AG20443 (cell line): ENCODE data around the gene RHOT1.
"Not testable (repeated sequence)": the region's sequence is repeated elsewhere in the genome, so short reads cannot be mapped to it uniquely, and the experiment has no call there.

Source experiments
- DNase-seq: peaks from one replicate; pipeline ENCODE4 v3.0.0; 2012; ENCODE audit warnings: low spot score, mixed read lengths

RHOT1 gene

DNA sequence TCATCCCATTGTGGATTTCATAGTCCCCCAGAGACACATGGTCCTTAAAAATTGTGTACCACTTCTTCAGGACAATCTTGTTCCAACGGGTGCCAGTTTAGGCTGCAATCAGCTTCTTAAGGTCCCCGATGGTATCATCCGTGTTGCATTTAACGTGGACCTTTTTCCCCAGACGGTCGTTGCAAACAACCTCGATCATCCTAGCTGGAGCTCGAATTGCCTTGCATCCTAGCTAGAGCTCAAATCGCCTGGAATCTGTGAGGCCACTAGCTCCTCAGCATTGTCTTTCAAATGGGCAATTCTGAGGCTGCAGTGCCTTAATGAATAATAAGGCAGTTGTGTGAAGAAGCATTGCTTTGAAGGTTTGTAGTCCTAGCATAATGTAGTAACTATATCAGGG, 85.6 kb downstream of the RHOT1 start:
- no peak for DNase-seq

DNA sequence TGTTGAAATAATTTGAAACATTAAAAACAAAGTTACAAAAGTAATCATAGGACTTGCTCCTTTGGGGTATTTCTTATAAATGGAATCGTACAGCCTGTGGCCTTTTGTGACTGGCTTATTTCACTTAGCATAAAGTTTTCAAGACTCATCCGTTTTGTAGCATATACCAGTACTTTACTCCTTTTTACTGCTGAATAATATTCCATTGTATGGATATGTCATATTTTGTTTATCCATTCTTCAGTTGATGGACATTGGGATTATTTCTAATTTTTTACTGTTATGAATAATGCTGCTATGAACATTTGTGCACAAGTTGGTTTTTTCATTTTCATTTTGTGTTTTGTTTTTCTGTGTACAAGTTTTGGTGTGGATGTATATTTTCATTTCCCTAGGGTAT, 93.3 kb downstream of the RHOT1 start:
- DNase-seq: no peak

DNA sequence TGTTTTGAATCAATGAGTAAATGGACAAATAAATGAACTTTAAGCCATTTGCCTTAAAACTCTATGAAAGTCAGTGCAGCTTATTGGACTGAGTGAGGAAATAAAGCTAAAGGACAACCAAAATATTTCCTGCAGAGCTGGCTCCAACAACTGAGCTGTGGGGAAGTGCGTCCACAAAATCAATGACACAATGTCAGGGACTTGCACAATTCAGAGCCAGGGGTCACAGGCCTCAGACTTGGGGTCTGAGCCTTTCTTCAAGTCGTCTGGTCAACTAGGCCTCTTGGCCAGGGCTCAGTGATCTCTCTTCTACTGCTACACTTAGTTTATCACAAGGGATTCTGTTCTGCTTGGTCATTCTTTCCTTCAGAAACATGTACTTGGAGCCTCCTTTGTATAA, 97.2 kb downstream of the RHOT1 start:
- DNase-seq: no peak

DNA sequence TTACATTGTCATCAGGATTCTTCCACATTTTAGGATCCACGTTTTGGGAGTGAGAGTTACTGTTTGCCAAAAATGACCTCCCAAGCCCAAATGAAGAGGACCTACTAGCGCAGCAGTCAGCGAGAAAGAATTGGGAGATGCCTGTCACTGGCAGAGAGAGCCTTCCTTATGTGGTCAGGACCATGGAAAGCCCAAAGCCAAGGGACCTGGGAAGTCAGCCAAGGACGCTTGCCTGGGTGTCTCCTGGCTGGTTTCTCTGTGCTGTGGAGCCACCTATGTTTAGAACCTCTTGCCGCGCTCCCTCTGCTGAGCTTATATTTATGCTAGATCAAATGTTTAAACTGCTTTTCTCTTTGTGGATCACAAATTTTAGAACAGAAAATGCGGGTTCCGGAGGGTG, 98.4 kb downstream of the RHOT1 start:
- DNase-seq: no peak

DNA sequence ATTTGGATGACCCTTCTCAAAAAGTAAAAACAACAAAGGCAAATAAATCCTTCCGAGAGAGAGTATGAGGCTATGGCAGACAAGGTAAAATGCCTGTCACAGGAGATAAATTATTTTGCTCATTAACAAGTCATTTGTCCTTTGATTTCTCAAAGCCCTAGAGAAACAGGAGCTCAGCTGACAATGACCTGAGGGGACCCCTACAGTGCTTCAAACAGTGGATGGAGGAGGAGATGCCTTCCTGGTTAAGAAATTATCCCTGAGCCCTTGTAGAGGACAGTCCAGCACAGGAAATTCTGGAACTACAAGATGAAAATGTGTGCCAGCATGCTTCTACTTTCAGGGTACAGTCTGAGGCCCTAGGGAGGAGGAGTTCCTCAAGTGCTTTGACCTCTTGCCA, 99.3 kb downstream of the RHOT1 start:
- no peak for DNase-seq

DNA sequence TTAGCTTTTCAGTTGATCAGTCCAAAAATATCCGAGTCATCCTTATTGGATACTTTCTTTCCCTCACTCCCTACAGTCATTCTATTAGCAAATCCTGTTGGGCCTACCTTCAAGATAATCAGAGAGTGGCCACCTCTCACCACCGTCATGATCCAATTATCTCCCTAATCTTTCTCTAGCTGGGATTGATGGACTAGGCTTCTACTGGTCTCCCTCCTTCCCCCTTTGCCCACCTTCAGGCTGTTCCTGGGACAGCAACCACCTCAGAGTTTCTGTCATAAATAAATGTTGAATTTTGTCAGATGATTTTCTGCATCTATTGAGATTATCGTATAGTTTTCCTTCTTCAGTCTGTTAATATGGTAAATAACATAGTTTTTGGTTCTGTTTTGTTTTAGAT, 107.2 kb downstream of the RHOT1 start:
- DNase-seq: no peak

DNA sequence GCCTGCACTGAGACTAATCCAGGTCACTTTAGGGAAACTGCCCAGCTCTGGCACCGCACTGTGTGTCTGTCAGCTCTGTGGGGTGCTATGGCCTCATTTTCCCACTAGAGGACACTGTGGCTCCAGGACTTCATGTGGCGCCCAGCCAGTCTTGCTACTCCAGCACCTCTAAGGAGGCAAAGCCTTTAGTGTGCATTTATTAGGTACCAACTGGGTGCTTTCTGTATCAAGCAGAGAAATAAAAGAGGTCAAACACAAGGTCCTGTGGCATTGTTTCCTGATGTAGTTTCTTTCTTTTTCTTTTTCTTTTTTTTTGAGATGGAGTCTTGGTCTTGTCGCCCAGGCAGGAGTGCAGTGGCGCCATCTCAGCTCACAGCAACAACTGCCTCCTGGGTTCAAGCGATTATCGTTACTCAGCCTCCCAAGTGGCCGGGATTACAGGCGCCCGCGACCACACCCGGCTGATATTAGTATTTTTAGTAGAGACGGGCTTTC, 110.9 kb downstream of the RHOT1 start:
- DNase-seq: peak; percentile 90

DNA sequence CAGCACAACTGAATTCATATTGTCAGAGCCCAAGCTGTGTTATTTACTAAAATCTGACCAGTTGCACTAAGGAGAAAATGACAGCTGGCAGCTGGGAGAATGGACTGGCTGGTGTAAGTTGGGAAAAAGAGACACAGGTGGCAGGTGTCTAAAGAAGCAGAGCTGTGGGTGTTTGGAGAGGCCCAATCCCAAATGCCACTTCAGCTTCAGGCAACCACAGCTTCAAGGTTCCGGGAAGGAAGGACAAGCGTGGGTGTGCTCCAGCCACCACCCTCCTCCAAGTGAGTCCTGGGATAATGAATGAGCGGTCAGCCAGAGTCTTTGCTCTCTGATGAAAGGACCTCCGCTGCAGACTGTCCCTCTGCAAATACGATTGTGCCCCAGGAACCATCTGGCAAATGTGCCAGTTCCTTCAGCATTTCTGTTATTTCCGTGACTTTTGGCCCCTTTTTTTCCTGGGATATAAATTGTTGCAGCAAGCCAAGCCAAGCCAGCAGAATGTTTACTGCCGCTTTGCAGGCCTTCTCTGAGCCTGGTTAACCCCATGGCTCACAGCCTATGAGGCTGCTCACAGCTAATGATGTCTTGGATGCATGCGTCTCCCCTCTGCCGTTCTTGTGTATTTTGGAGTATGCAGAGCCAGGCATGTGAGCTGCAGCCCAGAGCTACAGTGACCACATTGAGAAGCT, 113.9 kb downstream of the RHOT1 start:
- DNase-seq: no peak

DNA sequence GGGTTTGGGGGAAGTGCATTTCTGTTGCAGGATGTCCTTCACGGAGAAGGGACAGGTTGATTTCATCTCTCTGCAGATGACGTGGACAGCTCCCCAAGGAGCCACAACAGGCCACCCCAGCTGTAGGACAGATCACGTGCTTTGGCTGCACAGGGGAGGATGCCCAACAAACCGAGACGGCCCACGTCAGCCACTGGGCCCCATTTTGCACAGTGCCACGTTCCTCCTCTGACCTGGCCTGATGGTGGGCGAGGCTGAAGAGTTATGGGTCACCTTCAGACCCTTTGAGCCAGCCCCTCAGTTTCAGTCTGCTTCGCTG, 114.4 kb downstream of the RHOT1 start:
- DNase-seq: no peak

DNA sequence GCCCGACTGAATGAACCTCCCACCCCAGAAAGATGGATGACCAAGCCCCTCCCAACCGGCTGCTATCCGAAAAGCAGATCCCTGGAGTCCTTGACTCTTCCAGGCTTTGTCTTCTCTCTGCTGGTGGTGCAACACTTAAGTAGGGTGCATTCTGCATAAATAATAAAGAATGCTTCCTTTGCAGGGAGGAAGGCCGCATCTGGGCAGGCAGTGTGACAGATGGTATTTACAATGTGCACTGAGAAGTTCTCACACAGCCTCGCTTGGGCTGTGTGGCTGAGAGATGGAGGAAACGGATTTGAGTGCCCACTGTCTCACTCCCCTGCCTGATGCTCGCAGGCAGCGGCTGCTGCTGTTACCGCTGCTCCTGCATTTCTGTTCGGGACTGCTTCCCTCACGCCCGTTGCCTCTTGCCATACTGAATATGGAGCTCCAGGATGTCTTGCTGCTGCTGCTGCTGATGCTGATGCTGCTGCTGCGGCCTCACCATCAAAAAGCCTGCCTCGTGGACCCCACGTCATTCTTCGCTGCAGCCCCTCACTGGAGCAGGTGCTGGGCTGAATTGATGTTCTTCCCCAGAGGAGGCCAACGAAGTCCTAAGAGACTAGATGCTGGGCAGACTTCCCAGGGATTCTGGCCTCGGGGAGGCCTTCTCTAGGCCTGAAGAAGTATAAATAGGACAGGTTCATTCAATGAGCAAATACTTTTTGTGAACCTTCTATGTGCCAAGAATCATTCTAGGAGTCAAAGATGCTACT, 116.3 kb downstream of the RHOT1 start:
- DNase-seq: no peak

DNA sequence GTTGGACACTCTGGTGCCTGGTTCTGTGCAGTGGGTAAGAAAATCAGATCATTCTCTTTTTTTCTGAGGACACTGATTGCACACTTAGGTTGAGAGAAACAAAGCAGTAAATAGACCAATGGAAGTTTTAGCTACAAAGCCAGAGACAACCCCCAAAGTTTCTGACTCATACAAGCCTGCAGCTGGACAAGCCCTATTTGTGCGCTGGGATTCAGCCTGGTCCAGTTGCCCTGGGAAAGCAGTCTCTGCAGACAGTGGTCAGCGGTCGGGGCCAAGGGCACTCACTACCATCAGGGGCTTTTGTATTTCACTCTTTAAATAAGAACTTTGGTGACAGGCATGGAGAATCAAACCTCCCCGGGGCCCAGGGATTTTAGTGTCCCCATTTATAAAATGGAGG, 117.3 kb downstream of the RHOT1 start:
- peak; percentile 82 for DNase-seq

DNA sequence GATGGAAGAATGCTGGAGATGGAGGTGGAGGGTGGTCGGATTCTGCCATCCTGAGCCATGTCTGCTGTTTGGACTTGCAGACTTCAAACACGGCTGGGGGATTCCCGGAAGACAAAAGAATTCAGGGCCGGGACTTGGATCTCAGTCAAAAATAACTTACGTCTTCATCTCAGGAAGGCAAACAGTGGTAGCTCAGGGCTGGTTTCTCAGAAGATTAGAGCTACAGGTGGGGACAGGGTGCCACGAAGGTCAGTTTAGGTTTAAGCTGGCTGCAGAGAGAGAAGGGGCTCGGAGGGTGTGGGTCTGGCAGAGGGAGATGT, 119.1 kb downstream of the RHOT1 start:
- no peak for DNase-seq

DNA sequence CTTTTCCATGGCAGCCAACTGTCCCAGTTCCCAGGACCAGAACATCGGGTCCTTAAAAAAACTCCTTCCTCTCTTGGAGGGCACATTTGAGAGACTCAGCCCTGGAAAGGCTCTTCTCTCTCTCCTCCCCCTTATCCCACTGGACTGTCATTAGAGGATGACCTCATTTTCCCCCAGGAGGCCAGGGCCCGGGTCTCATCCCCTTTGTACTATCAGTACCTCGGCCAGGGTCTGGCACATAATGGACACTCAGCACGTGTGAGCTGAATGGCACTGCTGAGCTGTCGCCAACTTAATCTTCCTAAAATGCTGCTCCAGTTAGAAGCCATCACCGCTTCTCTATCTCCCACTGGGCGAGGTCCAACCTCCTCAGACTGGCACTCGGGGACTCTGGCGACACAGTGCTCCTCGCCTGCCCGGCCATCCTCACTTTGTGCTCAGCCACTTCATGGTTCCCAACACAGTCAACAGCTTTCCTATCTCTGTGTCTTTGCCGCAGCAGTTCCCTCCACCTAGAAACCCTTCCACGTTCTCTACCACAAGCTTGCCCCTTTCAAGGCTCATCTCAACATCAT, 119.7 kb downstream of the RHOT1 start:
- DNase-seq: no peak

DNA sequence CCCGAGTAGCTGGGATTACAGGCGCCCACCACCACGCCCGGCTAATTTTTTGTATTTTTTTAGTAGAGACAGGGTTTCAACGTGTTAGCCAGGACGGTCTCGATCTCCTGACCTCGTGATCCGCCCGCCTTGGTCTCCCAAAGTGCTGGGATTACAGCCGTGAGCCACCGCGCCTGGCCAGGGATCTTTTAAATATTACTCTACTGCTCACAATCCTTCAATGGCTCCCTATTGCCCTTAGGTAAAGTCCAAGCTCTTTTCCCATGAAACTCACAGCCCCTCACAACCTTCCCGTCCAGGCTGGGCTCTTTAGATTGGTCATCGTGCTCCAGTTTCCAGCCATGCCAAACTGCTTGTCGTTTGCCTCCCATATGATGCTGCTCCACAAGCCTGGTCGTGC, 121.2 kb downstream of the RHOT1 start:
- not testable (repeated sequence) for DNase-seq

DNA sequence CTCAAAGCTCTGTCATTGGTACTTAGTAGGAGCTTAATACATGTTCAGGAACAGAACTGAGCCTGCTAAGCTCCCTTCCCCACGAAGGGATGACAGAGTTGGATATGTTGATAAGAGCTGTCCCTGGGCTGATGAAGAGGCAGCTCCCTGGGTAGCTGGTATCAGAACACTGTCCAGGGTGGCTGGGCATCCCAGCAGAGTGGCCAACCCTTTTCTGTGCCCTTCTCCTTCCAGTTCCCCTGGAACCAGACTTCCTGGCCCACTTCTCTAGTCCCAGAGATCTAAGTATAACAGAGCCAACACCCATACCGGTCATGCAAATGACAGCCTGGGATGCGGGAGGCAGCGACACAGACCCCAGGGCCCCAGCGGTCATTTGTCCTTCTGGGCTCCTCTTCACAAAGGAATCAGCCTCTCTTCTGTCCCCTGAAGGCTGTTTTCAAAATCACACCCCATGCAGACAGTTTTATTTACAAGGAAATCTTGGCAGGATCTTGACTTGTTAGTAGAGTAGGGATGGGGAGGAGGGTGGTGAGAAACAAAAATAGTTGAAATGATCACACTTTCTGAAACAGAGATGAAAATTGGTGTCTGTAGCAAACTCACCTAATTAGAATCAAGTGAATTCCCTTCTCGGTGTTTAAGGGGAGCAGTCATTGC, 122.0 kb downstream of the RHOT1 start:
- no peak for DNase-seq

DNA sequence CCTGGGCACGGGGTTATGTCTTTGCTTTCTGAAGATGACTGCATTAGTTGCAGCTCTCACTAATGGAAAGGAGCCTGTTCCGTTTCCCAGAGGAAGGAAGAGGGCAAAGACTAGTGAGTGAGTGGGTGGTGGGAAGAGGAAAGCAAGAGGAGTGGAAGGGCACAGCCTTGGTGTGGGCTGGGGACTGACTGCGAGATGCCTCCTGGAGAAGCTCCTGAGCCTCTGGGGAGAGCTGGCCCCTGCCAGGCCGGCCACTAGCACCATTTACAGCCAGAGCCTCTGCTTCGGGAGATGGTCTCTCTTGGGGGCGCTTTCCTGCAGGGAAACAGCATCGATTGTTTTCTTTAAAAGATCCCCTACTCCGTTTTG, 122.5 kb downstream of the RHOT1 start:
- no peak for DNase-seq

DNA sequence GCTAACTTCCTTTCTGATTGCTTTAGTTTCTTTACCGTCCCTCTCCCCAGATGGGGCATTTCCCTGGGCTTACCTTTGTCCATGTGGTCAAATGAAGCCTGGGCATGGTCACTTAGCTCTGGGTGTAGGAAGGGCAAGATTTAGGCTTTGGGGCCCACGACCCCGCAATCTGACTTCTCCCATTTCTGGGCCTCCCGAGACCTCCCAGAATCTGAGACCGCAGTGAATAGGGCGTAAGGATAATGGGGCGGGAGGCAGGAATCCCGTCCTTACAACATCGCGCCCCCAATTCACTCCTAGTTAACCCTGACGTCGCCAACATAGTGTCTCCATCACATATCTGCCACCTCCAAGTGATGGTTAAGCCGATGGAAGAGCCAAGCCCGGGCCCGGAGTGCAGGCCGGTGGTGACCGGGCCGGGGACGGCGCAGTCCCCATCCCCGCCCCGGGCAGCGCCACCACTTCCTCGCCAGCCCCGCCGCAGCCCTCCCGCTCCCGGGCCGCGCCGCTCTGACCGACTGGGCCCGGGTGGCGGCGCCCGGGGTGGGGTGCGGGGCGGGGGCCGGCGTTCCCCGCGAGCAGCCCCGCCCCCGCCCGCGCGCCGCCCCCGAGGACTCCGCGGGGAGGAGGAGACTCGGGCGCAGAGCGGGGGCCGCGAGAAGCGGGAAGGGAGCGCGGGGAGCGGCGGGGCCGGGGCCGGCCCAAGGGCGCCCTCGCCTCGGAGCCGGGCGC, 123.1 kb downstream of the RHOT1 start, which contains the start of gene RHBDL3:
TSS of gene RHBDL3 (plus strand) at position 641 of the 732 bp plus-strand sequence. CDS start 358 bp downstream, outside the sequence.
- peak; percentile 73 for DNase-seq

DNA sequence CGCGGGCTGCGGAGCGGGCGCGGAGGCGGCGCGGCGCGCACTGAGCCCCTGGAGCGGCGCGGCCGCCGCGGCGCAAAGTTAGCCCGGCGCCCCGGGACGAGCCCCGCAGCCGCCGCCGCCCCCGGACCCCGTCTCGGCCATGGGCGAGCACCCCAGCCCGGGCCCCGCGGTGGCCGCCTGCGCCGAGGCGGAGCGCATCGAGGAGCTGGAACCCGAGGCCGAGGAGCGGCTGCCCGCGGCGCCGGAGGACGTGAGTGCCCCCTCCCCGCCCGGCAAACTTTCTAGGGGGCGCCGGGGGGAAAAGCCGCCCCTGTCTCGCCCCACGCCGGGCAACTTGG, 123.7 kb downstream of the RHOT1 start:
- DNase-seq: no peak

DNA sequence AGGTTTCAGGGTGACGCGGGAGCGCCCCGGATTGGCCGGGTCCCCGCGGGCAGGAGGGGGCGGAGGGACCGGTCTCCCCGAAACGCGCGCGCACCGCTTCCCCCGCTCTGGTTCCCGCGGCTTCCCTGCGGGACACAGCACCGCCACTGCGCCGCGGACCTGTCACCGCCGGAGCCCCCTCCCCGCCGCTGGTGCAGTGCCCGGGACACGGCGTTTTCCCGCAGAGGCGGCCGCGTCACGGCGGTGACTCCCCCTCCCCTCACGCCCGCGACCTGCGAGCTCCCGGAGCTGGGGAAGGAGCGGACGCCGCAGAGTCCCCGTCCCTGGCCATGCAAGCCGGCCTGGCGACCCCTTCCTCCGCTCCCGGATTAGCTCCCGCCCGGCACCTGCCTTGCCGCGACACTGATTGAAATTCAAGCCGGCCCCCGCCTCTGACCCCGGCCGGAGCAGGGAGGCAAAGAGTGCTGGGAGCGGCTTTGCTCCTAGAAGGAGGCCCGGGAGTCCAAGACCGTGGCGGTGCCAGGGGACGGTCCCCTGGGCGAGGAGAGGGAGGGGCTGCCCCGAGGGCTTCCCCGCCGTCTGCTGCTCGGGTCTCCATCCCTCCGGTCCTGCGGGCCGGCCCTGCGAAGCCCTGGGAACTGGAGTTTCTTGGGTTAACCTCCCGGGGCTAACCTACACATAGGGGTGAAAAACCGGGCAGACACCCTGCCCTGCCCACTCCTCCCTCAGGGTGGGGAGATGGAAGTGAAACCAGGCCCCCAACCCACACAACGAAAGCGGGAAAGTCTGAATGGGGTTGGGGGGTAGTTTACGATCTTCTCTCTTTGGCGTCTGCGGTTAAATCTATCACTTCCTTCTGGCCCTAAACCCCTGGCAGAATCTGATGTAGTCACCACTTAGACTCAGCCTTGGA, 124.3 kb downstream of the RHOT1 start:
- DNase-seq: no peak

DNA sequence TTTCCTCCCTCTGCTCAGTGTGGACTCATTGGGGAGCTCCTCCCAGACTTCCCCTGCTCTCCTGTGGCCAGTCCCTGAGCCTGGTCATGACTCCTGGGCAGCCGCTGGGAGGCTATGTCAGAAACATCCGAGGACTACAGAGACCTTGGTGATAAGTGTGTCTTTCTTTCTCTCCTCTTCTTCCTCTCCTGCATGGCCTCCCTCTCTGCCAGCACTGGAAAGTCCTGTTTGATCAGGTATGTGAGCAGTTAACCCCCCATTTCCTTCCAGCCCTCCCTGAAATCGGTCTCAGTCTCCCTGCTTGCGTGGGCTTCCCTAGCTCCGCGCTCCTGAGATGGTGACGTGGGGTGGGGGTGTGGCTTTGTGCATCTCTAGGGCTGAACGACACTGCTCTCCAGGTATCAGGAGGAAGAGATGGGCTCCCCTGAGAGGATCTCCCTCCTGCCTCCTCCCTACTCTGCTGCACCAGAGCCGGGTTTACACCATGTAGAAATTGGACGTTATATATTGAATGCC, 125.4 kb downstream of the RHOT1 start:
- peak; percentile 52 for DNase-seq

DNA sequence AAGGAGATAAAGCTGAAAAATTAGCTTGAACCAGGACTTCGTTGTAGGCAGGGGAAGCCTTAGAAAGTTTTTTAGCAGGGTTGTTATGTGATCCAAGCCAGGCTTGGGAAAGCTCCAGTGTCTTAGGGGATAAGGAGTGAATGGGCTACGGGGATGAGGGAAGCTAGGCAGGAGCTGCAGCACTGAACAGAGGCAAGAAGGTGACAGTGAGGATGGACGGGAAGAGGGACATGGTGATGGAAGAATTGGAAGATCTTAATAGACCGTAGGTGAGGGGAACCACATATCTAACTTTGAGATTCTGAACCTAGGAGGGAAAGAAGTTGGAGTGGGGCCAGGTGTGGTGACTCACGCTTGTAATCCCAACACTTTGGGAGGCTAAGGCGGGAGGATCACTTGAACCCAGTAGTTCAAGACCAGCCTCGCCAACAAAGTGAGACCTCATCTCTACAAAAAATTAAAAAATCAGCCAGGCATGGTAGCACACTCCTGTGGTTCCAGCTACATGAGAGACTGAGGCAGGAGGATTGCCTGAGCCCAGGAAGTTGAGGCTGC, 126.5 kb downstream of the RHOT1 start:
- no peak for DNase-seq
